ENCODE measurements around the gene DTX2.
"Not testable (repeated sequence)": the region's sequence is repeated elsewhere in the genome, so short reads cannot be mapped to it uniquely, and the experiment has no call there.

DTX2 gene

GRCh38 chr7:76513817-76514799 is 52.6 kb downstream of the DTX2 start:
- no peak for DNase-seq

- DNase-seq: no peak
Observed at GRCh38 chr7:76514926-76515771, 53.6 kb downstream of the DTX2 start.

- no peak for DNase-seq
Observed at GRCh38 chr7:76515999-76516443, 54.5 kb downstream of the DTX2 start.

GRCh38 chr7:76516932-76517331 is 55.4 kb downstream of the DTX2 start:
- not testable (repeated sequence) for DNase-seq

GRCh38 chr7:76526183-76526582 is 64.7 kb downstream of the DTX2 start:
- not testable (repeated sequence) for DNase-seq

- DNase-seq: not testable (repeated sequence)
Observed at GRCh38 chr7:76531643-76532042, 70.1 kb downstream of the DTX2 start.

GRCh38 chr7:76543197-76543596 is 81.7 kb downstream of the DTX2 start, which contains the start of gene SPDYE16:
Gene SPDYE16, minus strand, starts transcription at chr7:76543297. Its CDS starts 1,838 bp downstream, at chr7:76541459.
- not testable (repeated sequence) for DNase-seq

GRCh38 chr7:76549025-76549854 is 87.7 kb downstream of the DTX2 start:
- peak; percentile 97 for DNase-seq

GRCh38 chr7:76549855-76550248 is 88.3 kb downstream of the DTX2 start:
- DNase-seq: not testable (repeated sequence)

GRCh38 chr7:76551992-76552391 is 90.5 kb downstream of the DTX2 start:
- DNase-seq: not testable (repeated sequence)
